ENCODE results near the gene UCHL1. TPM values are rescaled to one million over a fixed set of nuclear protein-coding genes. Genes with fewer than 3 reads are reported as not detected.
"Not testable (repeated sequence)": the region's sequence is repeated elsewhere in the genome, so short reads cannot be mapped to it uniquely, and the experiment has no call there.

UCHL1 gene
- polyA plus RNA-seq, 3 donors, result 15.1 to 39.3 (median 28.6) TPM

- WGBS, 3 donors, result 60 to 68% (median 64%) methylated on average over 5 of the region's 5 CpGs
- H3K27ac ChIP-seq (ENCODE audit: low read depth, low read length), result no peak overlapping the region
Observed at GRCh38 chr4:41232406-41232805, 24.3 kb upstream of the UCHL1 start.

- WGBS, 3 donors, result 85 to 89% (median 89%) methylated on average over 3 of the region's 3 CpGs
- no peak overlapping the region for H3K27ac ChIP-seq (ENCODE audit: low read depth, low read length)
Observed at GRCh38 chr4:41232856-41233255, 23.9 kb upstream of the UCHL1 start.

GRCh38 chr4:41236032-41236431, 20.7 kb upstream of the UCHL1 start:
- 93 to 100% (median 97%) methylated on average over 1 of the region's 1 CpG for WGBS, 3 donors
- H3K27ac ChIP-seq (ENCODE audit: low read depth, low read length), result no peak overlapping the region

GRCh38 chr4:41236508-41236907, 20.2 kb upstream of the UCHL1 start:
- WGBS, 3 donors, result 61 to 100% (median 95%) methylated on average over 1 of the region's 1 CpG
- no peak overlapping the region for H3K27ac ChIP-seq (ENCODE audit: low read depth, low read length)

GRCh38 chr4:41241919-41242318, 14.8 kb upstream of the UCHL1 start:
- no peak overlapping the region for H3K27ac ChIP-seq (ENCODE audit: low read depth, low read length)
- WGBS, 3 donors, result 97 to 100% (median 98%) methylated on average over 1 of the region's 1 CpG

- no peak overlapping the region for H3K27ac ChIP-seq (ENCODE audit: low read depth, low read length)
Observed at GRCh38 chr4:41245983-41246382, 10.7 kb upstream of the UCHL1 start.

GRCh38 chr4:41256131-41256739, 493 bp upstream of the UCHL1 start:
- no peak overlapping the region for H3K27ac ChIP-seq (ENCODE audit: low read depth, low read length)
- 21 to 33% (median 28%) methylated on average over 13 of the region's 13 CpGs for WGBS, 3 donors

More at GRCh38 chr4:41245983-41246382, 10.7 kb upstream of the UCHL1 start:
- WGBS, 3 donors, result 85 to 94% (median 89%) methylated on average over 1 of the region's 1 CpG

GRCh38 chr4:41257257-41257901, 651 bp downstream of the UCHL1 start:
- 1 to 2% (median 2%) methylated on average over 41 to 68 of the region's 69 CpGs for WGBS, 3 donors
- no peak overlapping the region for H3K27ac ChIP-seq (ENCODE audit: low read depth, low read length)

- H3K27ac ChIP-seq (ENCODE audit: low read depth, low read length), result no peak overlapping the region
- WGBS, 3 donors, result 26 to 46% (median 40%) methylated on average over 11 of the region's 11 CpGs
Observed at GRCh38 chr4:41257906-41258305, 1.2 kb downstream of the UCHL1 start.

- WGBS, 3 donors, result 70 to 80% (median 72%) methylated on average over 5 of the region's 5 CpGs
- H3K27ac ChIP-seq (ENCODE audit: low read depth, low read length), result no peak overlapping the region
Observed at GRCh38 chr4:41258783-41259182, 2.1 kb downstream of the UCHL1 start.

- no peak overlapping the region for H3K27ac ChIP-seq (ENCODE audit: low read depth, low read length)
- 88 to 94% (median 92%) methylated on average over 9 of the region's 9 CpGs for WGBS, 3 donors
Observed at GRCh38 chr4:41260116-41260733, 3.5 kb downstream of the UCHL1 start.

GRCh38 chr4:41262198-41262597, 5.5 kb downstream of the UCHL1 start:
- 95 to 97% (median 97%) methylated on average over 6 of the region's 6 CpGs for WGBS, 3 donors
- H3K27ac ChIP-seq (ENCODE audit: low read depth, low read length), result no peak overlapping the region

GRCh38 chr4:41264212-41264611, 7.5 kb downstream of the UCHL1 start:
- WGBS, 3 donors, result 60 to 82% (median 71%) methylated on average over 1 of the region's 1 CpG
- H3K27ac ChIP-seq (ENCODE audit: low read depth, low read length), result no peak overlapping the region

- H3K27ac ChIP-seq (ENCODE audit: low read depth, low read length), result no peak overlapping the region
- 81 to 84% (median 83%) methylated on average over 7 of the region's 7 CpGs for WGBS, 3 donors
Observed at GRCh38 chr4:41267997-41268396, 11.3 kb downstream of the UCHL1 start.

- WGBS, 3 donors, result 91 to 93% (median 93%) methylated on average over 7 of the region's 7 CpGs
- no peak overlapping the region for H3K27ac ChIP-seq (ENCODE audit: low read depth, low read length)
Observed at GRCh38 chr4:41268721-41269517, 12.2 kb downstream of the UCHL1 start.

GRCh38 chr4:41269682-41270081, 13.0 kb downstream of the UCHL1 start:
- no peak overlapping the region for H3K27ac ChIP-seq (ENCODE audit: low read depth, low read length)

GRCh38 chr4:41275931-41276330, 19.2 kb downstream of the UCHL1 start:
- WGBS, 3 donors, result 93 to 95% (median 94%) methylated on average over 13 of the region's 13 CpGs
- H3K27ac ChIP-seq (ENCODE audit: low read depth, low read length), result not testable (repeated sequence)

GRCh38 chr4:41280010-41280409, 23.3 kb downstream of the UCHL1 start:
- WGBS, 3 donors, result 63 to 72% (median 64%) methylated on average over 8 of the region's 8 CpGs
- no peak overlapping the region for H3K27ac ChIP-seq (ENCODE audit: low read depth, low read length)

GRCh38 chr4:41281038-41281634, 24.4 kb downstream of the UCHL1 start:
- no peak overlapping the region for H3K27ac ChIP-seq (ENCODE audit: low read depth, low read length)
- WGBS, 3 donors, result 7 to 15% (median 12%) methylated on average over 7 of the region's 7 CpGs

Measured in adipose tissue (tissue), 3 donors.